Neural crest cell (in vitro differentiated cells): ENCODE measurements around the gene KLRF1. TPM values are rescaled to one million over a fixed set of nuclear protein-coding genes. Genes with fewer than 3 reads are reported as not detected.

Source experiments
- DNase-seq: peaks from one replicate; pipeline ENCODE4 v3.0.0; 2021; ENCODE audit warnings: low read depth, mixed read lengths, low spot score
- H3K27ac Mint-ChIP-seq: one replicate; pipeline ENCODE4 v1.8.0; 2021; ENCODE audit warnings: mild to moderate bottlenecking, mixed read lengths; ENCODE audit not compliant: unreplicated experiment
- H3K27me3 Mint-ChIP-seq: 2 replicates; pipeline ENCODE4 v1.8.0; 2021; ENCODE audit warnings: low read depth, mild to moderate bottlenecking, mixed read lengths
- H3K36me3 Mint-ChIP-seq: 2 replicates; pipeline ENCODE4 v1.8.0; 2021; ENCODE audit warnings: low read depth, mild to moderate bottlenecking, mixed read lengths
- H3K4me1 Mint-ChIP-seq: 2 replicates; pipeline ENCODE4 v1.8.0; 2021; ENCODE audit warnings: mixed read lengths
- H3K4me3 Mint-ChIP-seq: one replicate; pipeline ENCODE4 v1.8.0; 2021; ENCODE audit warnings: mild to moderate bottlenecking, mixed read lengths
- H3K9me3 Mint-ChIP-seq: 2 replicates; pipeline ENCODE4 v1.8.0; 2021; ENCODE audit warnings: mixed read lengths
- total RNA-seq: library from RNA; stranded (reverse); gene quantifications from 2 replicates; pipeline ENCODE4 v1.2.1, GENCODE V29; 2021
- TF ChIP-seq, protein P1 (sequence below): fragments of 200-600 bp; sonication (generic); conservative IDR thresholded peaks from 2 replicates; pipeline ENCODE4 v1.5.0; 2021; ENCODE audit warnings: antibody characterized with exemption, mild to moderate bottlenecking

Gene KLRF1
- total RNA-seq, 1 donor from 2014 or later = not detected

DNA sequence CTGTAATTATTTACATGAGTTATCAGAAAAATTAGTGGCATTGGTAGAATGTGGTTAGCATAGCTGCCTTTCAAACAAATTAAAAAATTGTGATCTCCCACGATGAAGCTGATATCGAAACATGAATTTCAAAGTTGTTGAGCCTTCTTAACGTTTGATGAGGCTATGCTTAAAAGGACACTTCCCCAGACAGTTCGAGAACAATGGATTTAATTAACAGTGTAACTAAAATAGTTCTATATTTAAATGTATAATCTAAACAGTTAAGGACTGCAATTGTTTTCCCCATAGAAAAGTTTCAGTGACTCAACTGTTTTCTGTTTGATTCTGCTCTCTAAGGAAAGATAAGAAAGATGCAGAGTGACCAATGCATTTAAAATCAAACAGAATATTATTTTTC lies 40.2 kb downstream of the KLRF1 start:
- TF ChIP-seq, protein P1, sequence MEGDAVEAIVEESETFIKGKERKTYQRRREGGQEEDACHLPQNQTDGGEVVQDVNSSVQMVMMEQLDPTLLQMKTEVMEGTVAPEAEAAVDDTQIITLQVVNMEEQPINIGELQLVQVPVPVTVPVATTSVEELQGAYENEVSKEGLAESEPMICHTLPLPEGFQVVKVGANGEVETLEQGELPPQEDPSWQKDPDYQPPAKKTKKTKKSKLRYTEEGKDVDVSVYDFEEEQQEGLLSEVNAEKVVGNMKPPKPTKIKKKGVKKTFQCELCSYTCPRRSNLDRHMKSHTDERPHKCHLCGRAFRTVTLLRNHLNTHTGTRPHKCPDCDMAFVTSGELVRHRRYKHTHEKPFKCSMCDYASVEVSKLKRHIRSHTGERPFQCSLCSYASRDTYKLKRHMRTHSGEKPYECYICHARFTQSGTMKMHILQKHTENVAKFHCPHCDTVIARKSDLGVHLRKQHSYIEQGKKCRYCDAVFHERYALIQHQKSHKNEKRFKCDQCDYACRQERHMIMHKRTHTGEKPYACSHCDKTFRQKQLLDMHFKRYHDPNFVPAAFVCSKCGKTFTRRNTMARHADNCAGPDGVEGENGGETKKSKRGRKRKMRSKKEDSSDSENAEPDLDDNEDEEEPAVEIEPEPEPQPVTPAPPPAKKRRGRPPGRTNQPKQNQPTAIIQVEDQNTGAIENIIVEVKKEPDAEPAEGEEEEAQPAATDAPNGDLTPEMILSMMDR = no peak
- no peak for DNase-seq
- Mint-ChIP-seq H3K4me1 (peaks cover 13% of the 10 kb centered on the region), H3K36me3 (no peaks in the 10 kb centered on the region), H3K27me3 (no peaks in the 10 kb centered on the region), H3K9me3 (peaks cover 3% of the 10 kb centered on the region), H3K27ac (no peak overlapping the region), H3K4me3 (no peak overlapping the region)

DNA sequence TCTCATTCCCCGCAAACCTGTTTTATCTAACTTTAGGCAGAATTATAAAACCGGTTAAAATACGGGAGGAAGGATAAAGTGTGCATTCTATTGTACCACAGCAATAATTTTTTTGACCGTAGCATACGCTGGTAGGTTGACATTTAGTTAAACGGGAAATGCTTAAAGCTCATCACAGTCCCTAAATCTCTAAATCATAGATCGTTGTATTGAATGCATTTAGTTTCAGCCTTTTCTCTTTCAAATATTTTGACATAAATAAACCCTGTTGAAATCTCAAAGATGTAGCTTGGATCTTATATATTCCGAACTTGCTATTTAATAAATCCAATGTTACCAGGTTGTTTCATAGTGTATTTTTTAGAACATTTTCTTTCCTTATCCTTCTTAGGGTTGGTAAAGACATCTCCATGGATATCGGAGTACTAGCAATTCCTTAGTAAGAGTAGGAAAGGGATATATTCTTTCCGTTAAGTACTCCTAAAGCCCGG lies 41.1 kb downstream of the KLRF1 start:
- H3K27ac Mint-ChIP-seq = no peak overlapping the region

DNA sequence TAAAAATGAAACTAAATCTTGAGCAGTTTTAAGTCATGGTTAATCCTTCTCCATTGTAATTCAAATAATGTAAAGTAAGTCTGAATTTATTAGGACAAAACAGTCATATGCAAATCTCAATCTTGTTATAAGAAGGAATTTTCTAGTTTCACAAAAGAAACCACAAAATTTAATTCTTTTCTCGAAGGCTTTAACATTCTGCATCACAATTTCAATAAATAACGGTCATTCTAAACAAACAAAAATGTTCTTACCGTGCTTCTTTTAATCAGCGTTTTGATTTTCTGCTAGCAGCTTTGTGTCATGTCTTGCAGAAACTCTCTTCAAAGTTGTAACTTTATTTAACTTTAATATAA lies 41.6 kb downstream of the KLRF1 start:
- H3K4me1 Mint-ChIP-seq = peaks cover 13% of the 10 kb centered on the region
- no peak overlapping the region for H3K4me3 Mint-ChIP-seq
- no peak overlapping the region for H3K27ac Mint-ChIP-seq
- H3K27me3 Mint-ChIP-seq = no peaks in the 10 kb centered on the region
- no peaks in the 10 kb centered on the region for H3K9me3 Mint-ChIP-seq
- no peaks in the 10 kb centered on the region for H3K36me3 Mint-ChIP-seq
- DNase-seq = no peak
- TF ChIP-seq, protein P1 = no peak

More for the DNA sequence above, 41.1 kb downstream of the KLRF1 start:
- Mint-ChIP-seq H3K4me1 (peaks cover 13% of the 10 kb centered on the region), H3K27me3 (no peaks in the 10 kb centered on the region), H3K4me3 (no peak overlapping the region), H3K9me3 (peaks cover under 1% of the 10 kb centered on the region), H3K36me3 (no peaks in the 10 kb centered on the region)
- no peak for DNase-seq
- TF ChIP-seq, protein P1 = no peak

DNA sequence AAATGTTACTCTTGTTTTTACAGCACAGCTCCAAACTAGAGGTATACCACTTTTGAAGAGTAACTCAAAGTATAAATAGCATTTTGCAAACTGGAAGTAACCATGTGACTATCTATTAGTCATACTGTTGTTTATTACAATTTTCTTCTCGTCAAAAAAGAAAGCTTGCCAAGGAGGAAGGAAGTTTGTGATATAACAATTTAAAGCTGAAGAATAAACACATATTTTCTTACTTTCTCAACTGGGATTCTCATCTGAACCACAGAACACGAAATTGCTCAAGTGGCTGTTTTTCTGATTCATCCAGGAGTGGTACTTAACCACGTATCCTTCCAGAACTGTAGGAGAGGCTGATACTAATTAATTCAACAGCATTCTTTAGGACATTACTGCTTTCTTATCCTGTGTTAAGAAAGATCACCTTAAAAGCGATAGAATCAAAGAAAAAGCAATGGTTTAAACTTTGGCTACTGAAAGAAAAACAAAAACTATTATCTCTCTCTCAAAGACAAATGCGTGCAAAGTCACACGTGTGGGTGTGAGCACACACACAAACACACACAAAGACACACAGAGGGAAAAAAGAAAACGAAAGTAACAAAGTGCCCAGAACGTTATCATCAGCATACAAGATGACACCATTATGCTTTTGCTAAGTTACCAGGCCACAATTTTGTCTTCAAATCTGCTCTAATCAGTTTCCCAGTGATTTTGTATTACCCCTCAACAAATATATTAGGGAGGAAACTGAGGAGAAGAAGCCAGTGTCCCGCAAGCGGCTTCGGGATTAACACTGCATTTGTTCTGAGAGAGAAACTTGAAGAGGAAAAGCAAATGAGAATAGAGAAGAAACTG lies 42.3 kb downstream of the KLRF1 start, which contains the start of gene CLEC2B:
Gene CLEC2B, minus strand, starts transcription at position 48 of the 855 bp plus-strand sequence.
- peak within 1 kb of the TSS; percentile 91 for H3K27ac Mint-ChIP-seq
- H3K27me3 Mint-ChIP-seq = no peaks in the 10 kb centered on the region

DNA sequence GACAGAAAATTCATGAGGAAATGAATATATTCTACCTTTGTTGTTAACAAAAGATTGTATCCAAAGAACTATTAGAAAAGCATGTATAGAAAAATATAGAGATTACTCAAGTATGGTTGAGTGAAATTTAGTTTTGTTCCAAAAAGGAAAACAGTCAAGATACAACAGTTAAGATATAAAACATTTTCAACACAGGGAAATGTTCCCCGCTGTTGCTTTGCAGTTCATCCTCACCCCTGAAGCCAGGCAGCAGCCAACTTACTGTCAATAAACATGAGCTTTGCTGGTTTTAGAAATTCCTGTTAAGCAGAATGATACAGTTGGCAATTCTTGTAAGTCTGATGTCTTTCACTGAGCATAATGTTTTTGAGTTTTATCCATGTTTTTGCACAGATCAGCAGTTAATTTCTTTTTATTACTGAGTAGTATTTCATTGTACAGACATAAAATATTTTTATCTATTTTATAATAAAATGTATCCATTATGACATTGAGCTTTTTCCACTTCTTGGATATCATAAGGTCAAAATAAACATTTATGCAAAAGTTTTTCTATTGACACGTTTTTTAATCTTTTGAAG lies 43.1 kb downstream of the KLRF1 start:
- no peaks in the 10 kb centered on the region for H3K27me3 Mint-ChIP-seq
- H3K9me3 Mint-ChIP-seq = peaks cover 1% of the 10 kb centered on the region
- TF ChIP-seq, protein P1 = no peak

More for the DNA sequence above, 42.3 kb downstream of the KLRF1 start, which contains the start of gene CLEC2B:
- peak within 1 kb of the TSS; percentile 72 for H3K4me3 Mint-ChIP-seq
- TF ChIP-seq, protein P1 = no peak
- DNase-seq = no peak
- peaks cover 13% of the 10 kb centered on the region for H3K4me1 Mint-ChIP-seq
- no peaks in the 10 kb centered on the region for H3K36me3 Mint-ChIP-seq
- no peaks in the 10 kb centered on the region for H3K9me3 Mint-ChIP-seq

More for the DNA sequence above, 43.1 kb downstream of the KLRF1 start:
- no peak for DNase-seq
- Mint-ChIP-seq H3K4me1 (peaks cover 13% of the 10 kb centered on the region), H3K4me3 (no peak overlapping the region), H3K27ac (no peak overlapping the region), H3K36me3 (no peaks in the 10 kb centered on the region)
